Ovary (tissue), 9 donors: ENCODE measurements around the gene CSMD2. TPM values are rescaled to one million over a fixed set of nuclear protein-coding genes. Genes with fewer than 3 reads are reported as not detected.

ENCODE experiments used
- DNase-seq, 5 donors: peaks; one replicate each; pipeline ENCODE4 v3.0.0-alpha.2; 2019 to 2020
- H3K27ac ChIP-seq, 2 donors: fragments of 200-600 bp; one replicate each; pipeline versions ENCODE4 v1.5.1 to v1.8.0; 2019 to 2022
- H3K27me3 ChIP-seq: fragments of 200-600 bp; one replicate; pipeline ENCODE4 v1.8.0; 2022
- H3K36me3 ChIP-seq: fragments of 200-600 bp; sonication (generic); one replicate; pipeline ENCODE4 v1.5.1; 2019
- H3K4me1 ChIP-seq: one replicate; pipeline ENCODE4 v1.8.1; 2013; ENCODE audit warnings: mild to moderate bottlenecking, moderate library complexity; ENCODE audit not compliant: insufficient read depth
- H3K4me3 ChIP-seq: fragments of 200-600 bp; sonication (generic); one replicate; pipeline ENCODE4 v1.5.1; 2017
- H3K9me3 ChIP-seq, 2 donors: fragments of 200-600 bp in 1 of 2; sonication (generic) in 1 of 2; one replicate each; pipeline versions ENCODE4 v1.5.1 to v1.8.1; 2013 to 2019; ENCODE audit warnings: mild to moderate bottlenecking in 1 of 2, moderate library complexity in 1 of 2
- EP300 ChIP-seq: sonication (generic); formaldehyde crosslinking; IDR thresholded peaks from one replicate; pipeline ENCODE4 v1.6.1; 2017; ENCODE audit warnings: antibody characterized with exemption
- POLR2A ChIP-seq: fragments of 450-650 bp; IDR thresholded peaks from one replicate; pipeline ENCODE4 v1.6.1; 2017; ENCODE audit warnings: antibody characterized with exemption, mild to moderate bottlenecking, moderate library complexity
- WGBS, 3 donors: extraction: QIAGEN DNeasy Blood & Tissue Kit in 1 of 3; methylation state at CpG; one replicate each; pipeline versions ENCODE4 v1.1.5 to v1.1.7; 2013 to 2017; 5-methylcytosine and 5-hydroxymethylcytosine counted together
- intact Hi-C, 4 donors: fragments of 100-400 bp; cut with DNase I; formaldehyde crosslinking; loops; one replicate each; pipeline versions ENCODE4 v1.11.0 to v1.15.1; 2022 to 2023
- polyA plus RNA-seq, 2 donors: library from polyadenylated mRNA; stranded (reverse); fragments of 200-250 nt in 1 of 2; fragments of 350-450 nt in 1 of 2; fragmentation: Illumina TruSeq in 1 of 2; extraction: RNeasy Lipid Tissue Mini Kit (QIAGEN cat#74804) in 1 of 2; gene quantifications; one replicate each; pipeline ENCODE4 v1.2.3, GENCODE V29; 2013 to 2014
- total RNA-seq, 7 donors: library from RNA; depleted of rRNA in 2 of 7; stranded (reverse); fragments of >200 nt in 2 of 7; fragmentation: NEBNext Ultra II Directional in 3 of 7; extraction: Animal tissue kit (Norgen Biotek cat#: 25700) in 3 of 7; gene quantifications; one replicate each; pipeline versions ENCODE4 v1.1.0 to v1.2.4, GENCODE V29; 2016 to 2023
- TF ChIP-seq, protein P1 (sequence below), 3 donors: fragments of 450-650 bp in 2 of 3; fragments of 200-600 bp in 1 of 3; IDR thresholded peaks; one replicate each; pipeline versions ENCODE4 v1.5.1 to v1.8.0; 2016 to 2022; ENCODE audit warnings: antibody characterized with exemption in 3 of 3, mild to moderate bottlenecking in 1 of 3
- donor health status: DM: no; HTN: no; CAD: no; lungs with moderate emphysema.
- donor health status: DM: no; HTN: no; CAD: no.
- donor health status: Bipolar disorder and iron deficiency.
- donor health status: DM: yes; HTN: yes; CAD: no.
- donor health status: DM: no; HTN: no; CAD: no.
- donor health status: DM: yes; HTN: yes; CAD: no.

CSMD2 gene
- total and polyA plus RNA-seq, 9 donors, result 0.04 to 1.6 (median 0.18) TPM; not detected in 3

DNA sequence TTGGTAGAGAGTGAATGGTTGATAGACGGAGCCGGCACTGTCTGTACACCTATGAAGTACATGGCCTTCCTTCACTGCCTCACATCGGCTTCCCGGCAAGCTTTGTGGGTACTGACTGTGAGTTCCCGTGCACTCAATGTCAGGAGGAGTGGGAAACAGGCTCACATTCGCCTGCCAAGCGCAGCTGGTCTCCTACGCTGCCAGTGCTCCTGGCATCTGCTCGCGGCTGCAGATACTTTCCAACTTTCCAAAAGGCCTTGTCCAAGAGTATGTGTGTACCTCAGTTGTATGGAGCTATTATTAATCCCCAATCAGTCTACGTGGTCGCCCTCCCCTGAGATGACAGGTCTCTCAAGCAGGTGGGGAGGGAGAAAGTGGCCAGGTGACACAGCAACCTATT lies 511.8 kb downstream of the CSMD2 start:
- Histone ChIP-seq H3K4me3 (no peak overlapping the region), H3K36me3 (no peaks in the 10 kb centered on the region), H3K27me3 (no peaks in the 10 kb centered on the region), H3K9me3 (no peaks in the 10 kb centered on the region), H3K4me1 (no peaks in the 10 kb centered on the region), H3K27ac (no peak overlapping the region)
- TF ChIP-seq POLR2A, result no peak
- no peak for TF ChIP-seq EP300
- TF ChIP-seq, protein P1, sequence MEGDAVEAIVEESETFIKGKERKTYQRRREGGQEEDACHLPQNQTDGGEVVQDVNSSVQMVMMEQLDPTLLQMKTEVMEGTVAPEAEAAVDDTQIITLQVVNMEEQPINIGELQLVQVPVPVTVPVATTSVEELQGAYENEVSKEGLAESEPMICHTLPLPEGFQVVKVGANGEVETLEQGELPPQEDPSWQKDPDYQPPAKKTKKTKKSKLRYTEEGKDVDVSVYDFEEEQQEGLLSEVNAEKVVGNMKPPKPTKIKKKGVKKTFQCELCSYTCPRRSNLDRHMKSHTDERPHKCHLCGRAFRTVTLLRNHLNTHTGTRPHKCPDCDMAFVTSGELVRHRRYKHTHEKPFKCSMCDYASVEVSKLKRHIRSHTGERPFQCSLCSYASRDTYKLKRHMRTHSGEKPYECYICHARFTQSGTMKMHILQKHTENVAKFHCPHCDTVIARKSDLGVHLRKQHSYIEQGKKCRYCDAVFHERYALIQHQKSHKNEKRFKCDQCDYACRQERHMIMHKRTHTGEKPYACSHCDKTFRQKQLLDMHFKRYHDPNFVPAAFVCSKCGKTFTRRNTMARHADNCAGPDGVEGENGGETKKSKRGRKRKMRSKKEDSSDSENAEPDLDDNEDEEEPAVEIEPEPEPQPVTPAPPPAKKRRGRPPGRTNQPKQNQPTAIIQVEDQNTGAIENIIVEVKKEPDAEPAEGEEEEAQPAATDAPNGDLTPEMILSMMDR (IDR thresholded peaks at IDR 0.05), result no peak
- WGBS, 3 donors, result 90 to 96% (median 91%) methylated on average over 12 of the region's 12 CpGs
- intact Hi-C loops, result no loop called here
- no peak for DNase-seq

DNA sequence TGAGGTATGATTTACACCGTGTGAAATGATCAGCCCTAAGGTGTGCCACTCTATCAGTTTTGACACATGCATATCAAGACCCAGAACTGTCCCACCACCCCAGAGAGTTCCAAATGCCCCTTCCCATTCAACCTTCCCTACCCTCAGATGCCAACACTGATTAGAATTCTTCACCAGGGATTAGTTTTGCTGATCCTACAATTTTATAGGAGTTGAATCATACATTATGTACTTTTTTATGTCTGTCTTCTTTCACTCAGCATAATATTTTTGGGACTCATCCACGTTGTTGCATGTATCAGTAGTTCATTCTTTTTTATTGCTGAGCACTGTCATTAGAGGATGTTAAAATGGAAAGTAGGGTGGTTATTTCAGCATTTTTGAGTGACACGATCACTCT lies 514.3 kb downstream of the CSMD2 start:
- Histone ChIP-seq H3K9me3 (no peaks in the 10 kb centered on the region), H3K4me1 (no peaks in the 10 kb centered on the region), H3K27ac (no peak overlapping the region), H3K36me3 (no peaks in the 10 kb centered on the region), H3K4me3 (no peak overlapping the region), H3K27me3 (no peaks in the 10 kb centered on the region)
- DNase-seq, result no peak
- intact Hi-C loops, result no loop called here
- 74 to 80% (median 79%) methylated on average over 3 of the region's 3 CpGs for WGBS, 3 donors
- TF ChIP-seq EP300 (no peak), POLR2A (no peak)
- TF ChIP-seq, protein P1 (IDR thresholded peaks at IDR 0.05), result no peak

DNA sequence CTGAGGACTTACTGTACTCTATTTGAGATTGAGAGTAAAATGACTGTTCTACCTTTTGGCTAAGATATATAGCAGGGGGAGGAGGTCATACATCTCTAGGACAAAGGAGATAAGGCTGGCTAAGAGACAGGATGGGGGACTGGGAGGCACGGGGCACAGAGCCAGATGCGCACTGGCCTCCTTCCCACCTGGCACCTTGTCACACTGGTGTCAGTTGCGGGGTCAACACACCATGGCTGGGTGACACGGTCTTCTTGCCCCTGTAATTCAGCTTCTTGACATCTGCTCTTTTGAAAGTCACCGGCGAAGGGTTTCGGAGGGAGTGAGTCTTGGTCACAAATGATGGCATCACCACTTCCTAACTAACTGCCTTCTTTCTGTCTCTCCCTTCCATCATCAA lies 515.3 kb downstream of the CSMD2 start:
- Histone ChIP-seq H3K4me3 (no peak overlapping the region), H3K9me3 (no peaks in the 10 kb centered on the region), H3K4me1 (no peaks in the 10 kb centered on the region), H3K27ac (no peak overlapping the region), H3K27me3 (no peaks in the 10 kb centered on the region), H3K36me3 (no peaks in the 10 kb centered on the region)
- intact Hi-C loops, result no loop called here
- DNase-seq, result no peak
- TF ChIP-seq, protein P1 (IDR thresholded peaks at IDR 0.05), result no peak
- no peak for TF ChIP-seq EP300
- TF ChIP-seq POLR2A, result no peak
- 75 to 83% (median 81%) methylated on average over 7 of the region's 7 CpGs for WGBS, 3 donors

DNA sequence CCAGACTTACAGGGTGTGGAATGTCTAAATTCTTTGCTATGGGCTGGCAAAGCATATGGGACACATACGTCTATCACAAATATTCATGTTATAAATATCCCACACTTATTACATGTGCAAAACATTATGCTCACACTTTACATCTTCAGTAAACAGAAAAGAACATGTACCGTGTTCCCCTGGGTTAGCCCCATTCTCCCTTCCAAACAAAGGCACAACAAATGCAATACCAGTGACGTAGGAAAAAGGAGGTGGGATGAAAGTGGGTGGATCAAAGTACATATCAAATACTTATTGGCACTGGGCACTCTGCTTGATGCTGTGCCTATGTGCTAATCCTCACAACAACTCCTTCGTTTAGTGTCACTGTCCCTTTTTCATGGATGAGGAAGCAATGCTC lies 521.8 kb downstream of the CSMD2 start:
- no peaks in the 10 kb centered on the region for H3K9me3 ChIP-seq
- DNase-seq, result no peak
- H3K4me3 ChIP-seq, result no peak overlapping the region
- no peaks in the 10 kb centered on the region for H3K4me1 ChIP-seq
- 72 to 85% (median 76%) methylated on average over 4 of the region's 4 CpGs for WGBS, 3 donors
- intact Hi-C loops, result no loop called here
- H3K27me3 ChIP-seq, result no peaks in the 10 kb centered on the region
- H3K36me3 ChIP-seq, result no peaks in the 10 kb centered on the region
- H3K27ac ChIP-seq, result no peak overlapping the region
- no peak for TF ChIP-seq EP300
- TF ChIP-seq POLR2A, result no peak
- TF ChIP-seq, protein P1 (IDR thresholded peaks at IDR 0.05), result no peak
